WI38 (cell line): ENCODE measurements around the gene LRRC75B.
"Not testable (repeated sequence)": the region's sequence is repeated elsewhere in the genome, so short reads cannot be mapped to it uniquely, and the experiment has no call there.

Source experiments
- H3K4me3 ChIP-seq: 2 replicates; pipeline ENCODE4 v1.5.1; 2011; ENCODE audit warnings: low read depth, mild to moderate bottlenecking, control low read depth, low read length
- CTCF ChIP-seq: IDR thresholded peaks from 2 replicates; pipeline ENCODE4 v1.5.1; 2012; ENCODE audit warnings: low read depth, mild to moderate bottlenecking, control low read depth, low read length

LRRC75B gene

GRCh38 chr22:24559471-24559870 lies 33.4 kb downstream of the LRRC75B start:
- no peak for TF ChIP-seq CTCF
- no peak overlapping the region for H3K4me3 ChIP-seq

- no peak for TF ChIP-seq CTCF
- peak within 1 kb of the TSS; percentile 99 for H3K4me3 ChIP-seq
Observed at GRCh38 chr22:24555165-24556039, 37.5 kb downstream of the LRRC75B start, which contains the start of gene SNRPD3. Gene SNRPD3 (plus strand): TSS chr22:24555999. CDS start chr22:24557675, 1,676 bp downstream.

- H3K4me3 ChIP-seq, result peak within 1 kb of the TSS; percentile 99
- no peak for TF ChIP-seq CTCF
Observed at GRCh38 chr22:24554313-24555164, 38.3 kb downstream of the LRRC75B start, which contains the start of gene GUCD1. Gene GUCD1 (minus strand): TSS chr22:24555138. CDS start chr22:24554991, 147 bp downstream.

- peak overlapping the region; percentile 78 for H3K4me3 ChIP-seq
- no peak for TF ChIP-seq CTCF
Observed at GRCh38 chr22:24553597-24554312, 39.1 kb downstream of the LRRC75B start.

GRCh38 chr22:24552503-24553286 lies 40.2 kb downstream of the LRRC75B start:
- not testable (repeated sequence) for H3K4me3 ChIP-seq

- TF ChIP-seq CTCF, result no peak
- no peak overlapping the region for H3K4me3 ChIP-seq
Observed at GRCh38 chr22:24550902-24551435, 41.9 kb downstream of the LRRC75B start.
